ENCODE data around the gene VWC2L.

- TF ChIP-seq CTCF (conservative IDR thresholded peaks at IDR 0.05; ENCODE audit: low read depth, low read length) (no peak), EZH2 (IDR thresholded peaks at IDR 0.05; ENCODE audit: borderline replicate concordance, low read depth, low read length, poor library complexity, severe bottlenecking) (no peak)
Observed at GRCh38 chr2:214579035-214579434, 168.2 kb downstream of the VWC2L start.
